OCI-LY7 (cell line): ENCODE data around the gene PEMT. TPM values are rescaled to one million over a fixed set of nuclear protein-coding genes. Genes with fewer than 3 reads are reported as not detected.

ENCODE experiments used
- BruUV-seq: library from RNA; stranded (reverse); fragments of 400-500 nt; replicated peaks from 2 replicates; lab custom pipeline; 2021; lab: Mats Ljungman, UMichigan
- CTCF ChIA-PET: fragments of 300-600 bp; sonication (Branson Sonifier 250); formaldehyde crosslinking; loops from one replicate; lab custom pipeline; 2022; ENCODE audit warnings: antibody characterized with exemption; ENCODE audit not compliant: unreplicated experiment; lab: Charles Lee
- POLR2A ChIA-PET: fragments of 300-600 bp; sonication (Branson Sonifier 250); formaldehyde crosslinking; loops from one replicate; lab custom pipeline; 2022; ENCODE audit warnings: antibody characterized with exemption; lab: Charles Lee
- DNase-seq: peaks from one replicate; pipeline ENCODE4 v3.0.0-alpha.2; 2015; ENCODE audit warnings: low spot score
- H2AFZ ChIP-seq: fragments of 200-600 bp; sonication (generic), shearing (Covaris generic); 2 replicates; pipeline ENCODE4 v1.6.1; 2014; ENCODE audit warnings: mild to moderate bottlenecking, antibody characterized with exemption, low read length, moderate library complexity
- H3K27ac ChIP-seq: fragments of 200-600 bp; sonication (generic); 2 replicates; pipeline ENCODE4 v1.5.1; 2014; ENCODE audit warnings: mixed run types, low read depth, mild to moderate bottlenecking, moderate library complexity, low read length, inconsistent platforms; ENCODE audit not compliant: poor library complexity, severe bottlenecking
- H3K36me3 ChIP-seq: fragments of 200-600 bp; sonication (generic); 2 replicates; pipeline ENCODE4 v1.6.1; 2014; ENCODE audit warnings: mild to moderate bottlenecking, antibody characterized with exemption, low read length, moderate library complexity, mixed read lengths; ENCODE audit not compliant: insufficient read depth
- H3K4me1 ChIP-seq: fragments of 200-600 bp; sonication (generic); 2 replicates; pipeline ENCODE4 v1.5.1; 2014; ENCODE audit warnings: mild to moderate bottlenecking, low read length; ENCODE audit not compliant: insufficient read depth, poor library complexity, severe bottlenecking
- H3K4me2 ChIP-seq: fragments of 200-600 bp; sonication (generic); 2 replicates; pipeline ENCODE4 v1.6.1; 2014; ENCODE audit warnings: mild to moderate bottlenecking, low read length
- H3K4me3 ChIP-seq: fragments of 200-600 bp; sonication (generic); 2 replicates; pipeline ENCODE4 v1.5.1; 2014; ENCODE audit warnings: mild to moderate bottlenecking, low read depth, low read length; ENCODE audit not compliant: poor library complexity, severe bottlenecking
- H3K79me2 ChIP-seq: fragments of 200-600 bp; sonication (generic); 2 replicates; pipeline ENCODE4 v1.6.1; 2016; ENCODE audit warnings: low read depth, mild to moderate bottlenecking, low read length, moderate library complexity, mixed read lengths; ENCODE audit not compliant: insufficient read depth
- H3K9me2 ChIP-seq: fragments of 200-600 bp; sonication (generic); 2 replicates; pipeline ENCODE4 v1.6.1; 2016; ENCODE audit warnings: mild to moderate bottlenecking, low read length, mixed read lengths; ENCODE audit not compliant: insufficient read depth
- H3K9me3 ChIP-seq: fragments of 200-600 bp; sonication (generic); 2 replicates; pipeline ENCODE4 v1.6.1; 2014; ENCODE audit warnings: mild to moderate bottlenecking, mixed run types, low read length, mixed read lengths
- H4K20me1 ChIP-seq: fragments of 200-600 bp; sonication (generic); 2 replicates; pipeline ENCODE4 v1.6.1; 2014; ENCODE audit warnings: mild to moderate bottlenecking, antibody characterized with exemption, low read length, moderate library complexity, mixed read lengths; ENCODE audit not compliant: insufficient read depth
- CTCF ChIP-seq: fragments of 200-600 bp; sonication (generic); conservative IDR thresholded peaks from 2 replicates; pipeline ENCODE4 v1.5.1; 2014; ENCODE audit warnings: mild to moderate bottlenecking, antibody characterized with exemption, low read length, moderate library complexity, mixed read lengths
- EZH2phosphoT487 ChIP-seq: fragments of 200-600 bp; sonication (generic); IDR thresholded peaks from 2 replicates; pipeline ENCODE4 v1.6.1; 2018; ENCODE audit warnings: low read depth, borderline replicate concordance, mild to moderate bottlenecking, mixed run types, antibody characterized with exemption, low read length, moderate library complexity, mixed read lengths
- intact Hi-C: fragments of 100-400 bp; cut with micrococcal nuclease; formaldehyde crosslinking; loops from one replicate; pipeline ENCODE4 v1.10.0; 2022; ENCODE audit not compliant: unreplicated experiment
- total RNA-seq, 2 experiments: library from RNA; depleted of rRNA in 1 of 2; stranded (reverse); fragments of >200 nt in 1 of 2; shearing (Covaris generic) in 1 of 2; gene quantifications; 2 replicates each; pipeline ENCODE4 v1.2.3, GENCODE V29; 2014 to 2022

PEMT gene
- total RNA-seq, 2 experiments from 2014 or later: 27.3 to 53.5 TPM

DNA sequence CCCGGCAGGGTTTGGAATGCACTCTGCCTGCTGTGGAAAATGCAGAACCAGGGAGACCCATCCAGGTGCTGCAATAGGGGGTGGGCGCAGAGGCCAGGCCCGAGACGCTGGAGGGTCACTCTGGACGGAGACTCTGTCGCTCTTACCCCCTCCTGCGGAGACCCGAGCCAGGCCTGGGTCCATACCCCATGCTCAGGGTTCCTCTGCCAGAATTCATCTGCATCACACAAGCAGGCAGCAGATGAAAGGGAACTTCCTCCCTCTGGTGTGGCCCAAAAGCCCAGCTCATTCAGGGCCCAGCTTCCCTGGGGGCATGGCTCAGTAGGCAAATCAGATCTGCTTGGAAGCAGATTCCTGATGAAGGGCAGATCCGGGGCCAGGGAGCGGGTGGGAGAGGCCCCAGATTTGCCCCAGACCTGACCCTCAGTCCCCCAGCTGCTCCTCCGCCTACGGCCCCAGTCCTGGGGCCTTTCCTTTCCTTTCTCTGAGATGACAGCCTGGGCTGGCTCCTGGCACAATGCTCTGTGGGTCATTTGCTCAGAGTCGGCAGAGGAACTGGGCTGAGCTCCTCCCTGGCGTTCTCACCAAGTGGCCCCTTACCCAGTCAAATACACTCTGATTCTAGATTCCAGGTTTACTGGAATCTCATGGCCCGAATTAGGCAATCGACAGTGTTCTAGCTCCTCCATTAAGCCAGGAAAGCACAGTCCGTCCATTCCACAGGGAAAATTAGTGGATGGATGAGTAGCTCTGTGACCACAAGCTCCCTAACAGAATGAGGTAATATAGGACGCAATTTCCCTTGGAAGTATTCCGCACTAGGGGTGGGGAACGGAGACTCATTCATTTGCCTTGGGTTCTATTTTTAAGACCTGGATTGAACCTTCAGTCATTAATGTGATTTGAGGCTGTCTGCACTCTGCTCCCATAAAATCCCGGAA, 76.2 kb downstream of the PEMT start:
- H3K4me1 ChIP-seq: no peaks in the 10 kb centered on the region
- intact Hi-C loops: no loop called here
- no peak overlapping the region for H2AFZ ChIP-seq
- no peaks in the 10 kb centered on the region for H4K20me1 ChIP-seq
- H3K27ac ChIP-seq: no peak overlapping the region
- no peaks in the 10 kb centered on the region for H3K9me2 ChIP-seq
- no peaks in the 10 kb centered on the region for H3K9me3 ChIP-seq
- H3K36me3 ChIP-seq: no peaks in the 10 kb centered on the region
- ChIA-PET CTCF (no interaction called here), POLR2A (no interaction called here)
- H3K4me3 ChIP-seq: no peak overlapping the region
- no peak for TF ChIP-seq EZH2phosphoT487
- TF ChIP-seq CTCF: no peak
- H3K4me2 ChIP-seq: no peak overlapping the region
- no peaks in the 10 kb centered on the region for H3K79me2 ChIP-seq
- DNase-seq: no peak
- no TSS peak for BruUV-seq

- Histone ChIP-seq H3K4me3 (no peak overlapping the region), H3K4me2 (no peak overlapping the region), H3K4me1 (no peaks in the 10 kb centered on the region), H2AFZ (no peak overlapping the region), H3K9me3 (no peaks in the 10 kb centered on the region), H3K79me2 (no peaks in the 10 kb centered on the region), H3K36me3 (no peaks in the 10 kb centered on the region), H4K20me1 (no peaks in the 10 kb centered on the region), H3K27ac (no peak overlapping the region), H3K9me2 (no peaks in the 10 kb centered on the region)
- intact Hi-C loops: no loop called here
- ChIA-PET POLR2A (interaction anchor here (0.6 kb wide), 1 partner anchor 14 kb away, joined by 3 read pairs; no protein-coding TSS in a partner anchor), CTCF (no interaction called here)
- BruUV-seq: no TSS peak
- no peak for TF ChIP-seq EZH2phosphoT487
- TF ChIP-seq CTCF: no peak
- no peak for DNase-seq
These were observed 77.0 kb downstream of the PEMT start for GRCh38 chr17:17514361-17514992.
